ENCODE results near the gene OLA1. TPM values are rescaled to one million over a fixed set of nuclear protein-coding genes. Genes with fewer than 3 reads are reported as not detected.

The OLA1 gene
- total RNA-seq, 1 experiment from 2014 or later = 109 TPM

DNA sequence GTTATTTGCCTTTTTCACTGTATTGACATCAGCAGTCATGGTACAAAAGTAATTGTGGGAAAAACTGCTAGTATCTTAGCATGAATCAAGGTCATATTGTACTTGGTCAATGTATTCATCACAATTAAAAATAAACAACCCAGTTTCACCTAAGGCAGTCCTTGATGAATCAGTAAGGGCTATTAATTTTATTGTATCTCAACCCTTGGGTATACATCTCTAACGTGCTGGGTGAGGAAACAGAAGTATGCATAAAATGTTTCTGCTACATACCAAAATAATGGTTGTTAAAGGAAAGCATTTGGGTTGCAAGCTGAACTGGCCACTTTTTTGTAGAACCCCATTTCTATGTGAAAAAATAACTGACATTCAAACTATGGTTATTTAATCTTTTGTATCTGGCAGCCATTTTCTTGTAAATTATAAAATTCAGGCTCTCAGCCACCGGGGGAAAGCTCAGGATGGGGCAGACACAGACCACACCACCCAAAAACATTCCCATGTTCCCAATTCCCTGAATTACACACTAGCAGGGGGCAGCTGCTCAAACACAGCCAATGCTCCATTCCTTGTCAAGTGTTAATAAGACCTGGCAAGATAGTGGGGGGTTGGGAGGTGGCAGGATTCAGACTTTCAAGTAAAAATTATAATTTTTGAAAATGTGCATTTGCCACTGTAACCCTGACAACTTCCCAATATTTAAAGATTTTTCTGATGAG lies 49.3 kb downstream of the OLA1 start:
- POLR2A ChIA-PET = no interaction called here
- Mint-ChIP-seq H3K9me3 (peaks cover 3% of the 10 kb centered on the region; the same call in 1 of the 2 replicates), H3K4me3 (no peak overlapping the region), H3K27ac (peak overlapping the region; percentile 60; the same call in 1 of the 2 replicates), H3K4me1 (peaks cover 25% of the 10 kb centered on the region), H3K36me3 (peaks cover 3% of the 10 kb centered on the region; the same call in 1 of the 2 replicates), H3K27me3 (ENCODE audit: low read depth) (no peaks in the 10 kb centered on the region)
- no peak for DNase-seq (ENCODE audit: low spot score)
- CTCF ChIA-PET = no interaction called here
- peak; percentile 73 for ATAC-seq
- TF ChIP-seq, protein P1, sequence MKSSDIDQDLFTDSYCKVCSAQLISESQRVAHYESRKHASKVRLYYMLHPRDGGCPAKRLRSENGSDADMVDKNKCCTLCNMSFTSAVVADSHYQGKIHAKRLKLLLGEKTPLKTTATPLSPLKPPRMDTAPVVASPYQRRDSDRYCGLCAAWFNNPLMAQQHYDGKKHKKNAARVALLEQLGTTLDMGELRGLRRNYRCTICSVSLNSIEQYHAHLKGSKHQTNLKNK (CRISPR knock-in tag; IDR thresholded peaks at IDR 0.05) = no peak
- TF ChIP-seq NR2C2 (CRISPR knock-in tag; IDR thresholded peaks at IDR 0.05) (no peak), SP1 (CRISPR knock-in tag; conservative IDR thresholded peaks at IDR 0.05) (no peak), ZNF121 (CRISPR knock-in tag; IDR thresholded peaks at IDR 0.05) (no peak), TP53 (CRISPR knock-in tag; IDR thresholded peaks at IDR 0.05) (no peak), IRF2 (CRISPR knock-in tag; IDR thresholded peaks at IDR 0.05; ENCODE audit: borderline replicate concordance, low read depth) (no peak)

DNA sequence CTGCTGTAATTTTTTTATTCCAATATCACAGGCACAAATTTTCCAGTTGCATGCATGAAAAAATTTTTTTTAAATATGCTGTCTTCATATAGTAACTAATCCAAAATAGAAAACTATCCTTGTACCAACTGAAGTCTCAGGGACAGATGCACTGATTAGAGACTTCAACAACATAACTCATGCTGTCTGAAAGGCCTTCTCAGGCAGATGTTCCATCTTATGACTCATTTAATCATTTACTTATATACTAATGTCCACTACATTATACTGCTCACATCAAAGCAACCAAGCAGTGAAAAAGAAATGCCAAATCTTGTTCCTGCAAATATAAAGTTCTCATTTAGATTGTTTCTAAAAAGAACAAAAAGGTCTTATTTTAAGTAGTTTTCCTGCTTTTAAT lies 53.1 kb downstream of the OLA1 start:
- DNase-seq (ENCODE audit: low spot score) (no peak), ATAC-seq (no peak)
- POLR2A ChIA-PET = no interaction called here
- H3K27ac Mint-ChIP-seq = no peak overlapping the region
- H3K4me3 Mint-ChIP-seq = no peak overlapping the region
- CTCF ChIA-PET = no interaction called here
- no peaks in the 10 kb centered on the region for H3K27me3 Mint-ChIP-seq (ENCODE audit: low read depth)
- H3K36me3 Mint-ChIP-seq = peaks cover 4% of the 10 kb centered on the region
- peaks cover 23% of the 10 kb centered on the region for H3K4me1 Mint-ChIP-seq
- peaks cover 16% of the 10 kb centered on the region for H3K9me3 Mint-ChIP-seq
- TF ChIP-seq FOXJ3 (CRISPR knock-in tag; IDR thresholded peaks at IDR 0.05; ENCODE audit: borderline replicate concordance) = no peak
- TF ChIP-seq, protein P2, sequence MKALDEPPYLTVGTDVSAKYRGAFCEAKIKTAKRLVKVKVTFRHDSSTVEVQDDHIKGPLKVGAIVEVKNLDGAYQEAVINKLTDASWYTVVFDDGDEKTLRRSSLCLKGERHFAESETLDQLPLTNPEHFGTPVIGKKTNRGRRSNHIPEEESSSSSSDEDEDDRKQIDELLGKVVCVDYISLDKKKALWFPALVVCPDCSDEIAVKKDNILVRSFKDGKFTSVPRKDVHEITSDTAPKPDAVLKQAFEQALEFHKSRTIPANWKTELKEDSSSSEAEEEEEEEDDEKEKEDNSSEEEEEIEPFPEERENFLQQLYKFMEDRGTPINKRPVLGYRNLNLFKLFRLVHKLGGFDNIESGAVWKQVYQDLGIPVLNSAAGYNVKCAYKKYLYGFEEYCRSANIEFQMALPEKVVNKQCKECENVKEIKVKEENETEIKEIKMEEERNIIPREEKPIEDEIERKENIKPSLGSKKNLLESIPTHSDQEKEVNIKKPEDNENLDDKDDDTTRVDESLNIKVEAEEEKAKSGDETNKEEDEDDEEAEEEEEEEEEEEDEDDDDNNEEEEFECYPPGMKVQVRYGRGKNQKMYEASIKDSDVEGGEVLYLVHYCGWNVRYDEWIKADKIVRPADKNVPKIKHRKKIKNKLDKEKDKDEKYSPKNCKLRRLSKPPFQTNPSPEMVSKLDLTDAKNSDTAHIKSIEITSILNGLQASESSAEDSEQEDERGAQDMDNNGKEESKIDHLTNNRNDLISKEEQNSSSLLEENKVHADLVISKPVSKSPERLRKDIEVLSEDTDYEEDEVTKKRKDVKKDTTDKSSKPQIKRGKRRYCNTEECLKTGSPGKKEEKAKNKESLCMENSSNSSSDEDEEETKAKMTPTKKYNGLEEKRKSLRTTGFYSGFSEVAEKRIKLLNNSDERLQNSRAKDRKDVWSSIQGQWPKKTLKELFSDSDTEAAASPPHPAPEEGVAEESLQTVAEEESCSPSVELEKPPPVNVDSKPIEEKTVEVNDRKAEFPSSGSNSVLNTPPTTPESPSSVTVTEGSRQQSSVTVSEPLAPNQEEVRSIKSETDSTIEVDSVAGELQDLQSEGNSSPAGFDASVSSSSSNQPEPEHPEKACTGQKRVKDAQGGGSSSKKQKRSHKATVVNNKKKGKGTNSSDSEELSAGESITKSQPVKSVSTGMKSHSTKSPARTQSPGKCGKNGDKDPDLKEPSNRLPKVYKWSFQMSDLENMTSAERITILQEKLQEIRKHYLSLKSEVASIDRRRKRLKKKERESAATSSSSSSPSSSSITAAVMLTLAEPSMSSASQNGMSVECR (CRISPR knock-in tag; IDR thresholded peaks at IDR 0.05; ENCODE audit: borderline replicate concordance) = no peak
- TF ChIP-seq TCF7 (CRISPR knock-in tag; IDR thresholded peaks at IDR 0.05; ENCODE audit: low read depth) = no peak
- TF ChIP-seq ZNF232 (CRISPR knock-in tag; IDR thresholded peaks at IDR 0.05) = no peak
- no peak for TF ChIP-seq ZNF396 (CRISPR knock-in tag; IDR thresholded peaks at IDR 0.05; ENCODE audit: borderline replicate concordance)
- TF ChIP-seq, protein P3, sequence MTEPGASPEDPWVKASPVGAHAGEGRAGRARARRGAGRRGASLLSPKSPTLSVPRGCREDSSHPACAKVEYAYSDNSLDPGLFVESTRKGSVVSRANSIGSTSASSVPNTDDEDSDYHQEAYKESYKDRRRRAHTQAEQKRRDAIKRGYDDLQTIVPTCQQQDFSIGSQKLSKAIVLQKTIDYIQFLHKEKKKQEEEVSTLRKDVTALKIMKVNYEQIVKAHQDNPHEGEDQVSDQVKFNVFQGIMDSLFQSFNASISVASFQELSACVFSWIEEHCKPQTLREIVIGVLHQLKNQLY (CRISPR knock-in tag; IDR thresholded peaks at IDR 0.05) = no peak
- TF ChIP-seq, protein P4, sequence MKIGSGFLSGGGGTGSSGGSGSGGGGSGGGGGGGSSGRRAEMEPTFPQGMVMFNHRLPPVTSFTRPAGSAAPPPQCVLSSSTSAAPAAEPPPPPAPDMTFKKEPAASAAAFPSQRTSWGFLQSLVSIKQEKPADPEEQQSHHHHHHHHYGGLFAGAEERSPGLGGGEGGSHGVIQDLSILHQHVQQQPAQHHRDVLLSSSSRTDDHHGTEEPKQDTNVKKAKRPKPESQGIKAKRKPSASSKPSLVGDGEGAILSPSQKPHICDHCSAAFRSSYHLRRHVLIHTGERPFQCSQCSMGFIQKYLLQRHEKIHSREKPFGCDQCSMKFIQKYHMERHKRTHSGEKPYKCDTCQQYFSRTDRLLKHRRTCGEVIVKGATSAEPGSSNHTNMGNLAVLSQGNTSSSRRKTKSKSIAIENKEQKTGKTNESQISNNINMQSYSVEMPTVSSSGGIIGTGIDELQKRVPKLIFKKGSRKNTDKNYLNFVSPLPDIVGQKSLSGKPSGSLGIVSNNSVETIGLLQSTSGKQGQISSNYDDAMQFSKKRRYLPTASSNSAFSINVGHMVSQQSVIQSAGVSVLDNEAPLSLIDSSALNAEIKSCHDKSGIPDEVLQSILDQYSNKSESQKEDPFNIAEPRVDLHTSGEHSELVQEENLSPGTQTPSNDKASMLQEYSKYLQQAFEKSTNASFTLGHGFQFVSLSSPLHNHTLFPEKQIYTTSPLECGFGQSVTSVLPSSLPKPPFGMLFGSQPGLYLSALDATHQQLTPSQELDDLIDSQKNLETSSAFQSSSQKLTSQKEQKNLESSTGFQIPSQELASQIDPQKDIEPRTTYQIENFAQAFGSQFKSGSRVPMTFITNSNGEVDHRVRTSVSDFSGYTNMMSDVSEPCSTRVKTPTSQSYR (CRISPR knock-in tag; IDR thresholded peaks at IDR 0.05) = no peak
- TF ChIP-seq, protein P5, sequence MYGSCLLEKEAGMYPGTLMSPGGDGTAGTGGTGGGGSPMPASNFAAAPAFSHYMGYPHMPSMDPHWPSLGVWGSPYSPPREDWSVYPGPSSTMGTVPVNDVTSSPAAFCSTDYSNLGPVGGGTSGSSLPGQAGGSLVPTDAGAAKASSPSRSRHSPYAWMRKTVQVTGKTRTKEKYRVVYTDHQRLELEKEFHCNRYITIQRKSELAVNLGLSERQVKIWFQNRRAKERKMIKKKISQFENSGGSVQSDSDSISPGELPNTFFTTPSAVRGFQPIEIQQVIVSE (CRISPR knock-in tag; IDR thresholded peaks at IDR 0.05; ENCODE audit: borderline replicate concordance) = no peak
- no peak for TF ChIP-seq ZNF219 (CRISPR knock-in tag; IDR thresholded peaks at IDR 0.05; ENCODE audit: borderline replicate concordance)
- no peak for TF ChIP-seq NFATC4 (CRISPR knock-in tag; IDR thresholded peaks at IDR 0.05)
- no peak for TF ChIP-seq NR3C1 (CRISPR knock-in tag; conservative IDR thresholded peaks at IDR 0.05; ENCODE audit: low read depth)
- TF ChIP-seq, protein P6, sequence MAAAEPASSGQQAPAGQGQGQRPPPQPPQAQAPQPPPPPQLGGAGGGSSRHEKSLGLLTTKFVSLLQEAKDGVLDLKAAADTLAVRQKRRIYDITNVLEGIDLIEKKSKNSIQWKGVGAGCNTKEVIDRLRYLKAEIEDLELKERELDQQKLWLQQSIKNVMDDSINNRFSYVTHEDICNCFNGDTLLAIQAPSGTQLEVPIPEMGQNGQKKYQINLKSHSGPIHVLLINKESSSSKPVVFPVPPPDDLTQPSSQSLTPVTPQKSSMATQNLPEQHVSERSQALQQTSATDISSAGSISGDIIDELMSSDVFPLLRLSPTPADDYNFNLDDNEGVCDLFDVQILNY (CRISPR knock-in tag; IDR thresholded peaks at IDR 0.05) = no peak
- no peak for TF ChIP-seq ZNF671 (CRISPR knock-in tag; IDR thresholded peaks at IDR 0.05)
- no peak for TF ChIP-seq FOXP1 (CRISPR knock-in tag; IDR thresholded peaks at IDR 0.05; ENCODE audit: borderline replicate concordance)
- no peak for TF ChIP-seq GABPB1 (CRISPR knock-in tag; IDR thresholded peaks at IDR 0.05)
- TF ChIP-seq CREM (CRISPR knock-in tag; IDR thresholded peaks at IDR 0.05) = no peak

Measured in WTC11 (cell line).